ENCODE data around the gene MKX.

DNA sequence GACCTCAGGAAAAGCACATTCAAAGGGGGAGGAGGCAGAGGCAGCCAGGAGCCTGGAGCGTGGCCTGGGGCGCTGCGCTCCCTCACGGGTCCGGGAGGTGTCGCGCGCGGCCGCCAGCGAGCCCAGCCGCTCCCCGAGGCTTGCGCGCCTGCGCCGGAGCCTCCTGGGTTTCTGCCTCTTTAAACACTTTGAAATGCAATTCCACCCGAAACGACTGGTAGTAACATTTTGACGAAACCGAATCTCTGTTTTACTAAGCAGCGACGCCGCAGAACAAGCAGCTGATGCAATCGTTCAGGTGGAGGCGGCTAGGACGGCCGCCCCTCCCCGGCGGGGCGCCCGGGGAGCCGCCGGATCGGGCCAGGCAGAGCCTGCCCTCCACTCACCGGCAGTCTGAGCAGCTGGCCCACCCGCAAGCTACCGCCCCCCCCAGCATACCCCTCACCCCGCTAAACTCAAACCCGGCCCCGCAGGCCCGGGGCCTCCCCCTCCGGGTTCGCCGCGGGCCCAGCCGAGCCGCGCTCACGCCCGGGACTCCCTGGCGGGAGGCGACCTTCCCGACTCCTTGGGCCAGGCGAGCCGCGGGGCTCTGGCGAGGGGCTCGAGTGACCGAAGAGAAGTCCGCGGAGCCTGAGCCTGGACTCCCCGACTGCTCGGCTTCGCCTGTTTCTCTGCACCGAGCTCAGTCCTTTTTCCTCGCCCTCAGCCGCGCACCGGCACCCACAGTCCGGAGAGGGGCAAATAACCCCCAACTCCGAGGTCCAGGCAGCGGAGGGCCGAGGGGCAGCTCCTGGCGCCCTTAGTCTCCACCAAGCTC lies 3.2 kb downstream of the MKX start:
- peak; percentile 81 for TF ChIP-seq CTCF (conservative IDR thresholded peaks at IDR 0.05; ENCODE audit: low read length)
- TF ChIP-seq EZH2phosphoT487 (IDR thresholded peaks at IDR 0.05; ENCODE audit: borderline replicate concordance, low read depth, low read length): no peak
